HEK293 (cell line): Measurements from ENCODE around the gene PPP2R1B.

Source experiments
- CTCF ChIA-PET: fragments of 350-600 bp; formaldehyde crosslinking; extraction: SDS; loops from one replicate; lab custom pipeline; 2021; ENCODE audit warnings: antibody characterized with exemption; lab: Yijun Ruan, JAX
- POLR2A ChIA-PET: fragments of 300-600 bp; formaldehyde crosslinking; extraction: SDS; loops from one replicate; lab custom pipeline; 2020; ENCODE audit warnings: antibody characterized with exemption, inconsistent platforms; lab: Yijun Ruan, JAX
- H3K27ac ChIP-seq: fragments of 200-500 bp; sonication (Bioruptor generic); 2 replicates; pipeline ENCODE4 v1.5.1; 2014; ENCODE audit warnings: low read depth, low read length, control low read depth, inconsistent platforms; ENCODE audit errors: extremely low read depth
- H3K36me3 ChIP-seq, 2 experiments: fragments of 200-500 bp in 1 of 2; sonication (Bioruptor generic) in 1 of 2; 1 replicate in 1 of 2; 2 replicates in 1 of 2; pipeline ENCODE4 v1.5.1; 2014 to 2017; ENCODE audit warnings: inconsistent platforms in 2 of 2, low read length in 2 of 2; ENCODE audit not compliant: control insufficient read depth in 2 of 2, insufficient read depth in 1 of 2
- H3K4me1 ChIP-seq: fragments of 200-500 bp; sonication (Bioruptor generic); 2 replicates; pipeline ENCODE4 v1.5.1; 2014; ENCODE audit warnings: mild to moderate bottlenecking, low read length, inconsistent platforms; ENCODE audit not compliant: control insufficient read depth, insufficient read depth
- H3K4me3 ChIP-seq: 2 replicates; pipeline ENCODE4 v1.5.1; 2011; ENCODE audit warnings: low read depth, mild to moderate bottlenecking, control low read depth, low read length, moderate library complexity
- H3K9me3 ChIP-seq: fragments of 200-500 bp; sonication (Bioruptor generic); 2 replicates; pipeline ENCODE4 v1.5.1; 2014; ENCODE audit warnings: low read depth, low read length, inconsistent platforms; ENCODE audit not compliant: control insufficient read depth, insufficient read depth
- FEZF1 ChIP-seq: fragments of 450-650 bp; formaldehyde crosslinking; IDR thresholded peaks from 2 replicates; pipeline ENCODE4 v1.5.1; 2016; ENCODE audit warnings: missing biosample characterization, missing genetic modification characterization
- GLIS1 ChIP-seq: fragments of 450-650 bp; formaldehyde crosslinking; IDR thresholded peaks from 2 replicates; pipeline ENCODE4 v1.5.1; 2016; ENCODE audit warnings: missing biosample characterization, missing genetic modification characterization
- TCF7L2 ChIP-seq: IDR thresholded peaks from 2 replicates; pipeline ENCODE4 v1.6.1; 2011; ENCODE audit warnings: low read depth, mild to moderate bottlenecking, inconsistent platforms, low read length, moderate library complexity, borderline replicate concordance
- TRIM28 ChIP-seq: IDR thresholded peaks from 2 replicates; pipeline ENCODE4 v1.6.1; 2011; ENCODE audit warnings: low read length, control low read depth, borderline replicate concordance
- ZBTB48 ChIP-seq: fragments of 450-650 bp; formaldehyde crosslinking; IDR thresholded peaks from 2 replicates; pipeline ENCODE4 v1.5.1; 2016; ENCODE audit warnings: missing biosample characterization, missing genetic modification characterization
- ZNF132 ChIP-seq: fragments of 450-650 bp; formaldehyde crosslinking; IDR thresholded peaks from 2 replicates; pipeline ENCODE4 v1.5.1; 2017; ENCODE audit warnings: missing biosample characterization, missing genetic modification characterization, borderline replicate concordance
- ZNF146 ChIP-seq: fragments of 450-650 bp; formaldehyde crosslinking; IDR thresholded peaks from 2 replicates; pipeline ENCODE4 v1.5.1; 2016; ENCODE audit warnings: missing biosample characterization, missing genetic modification characterization
- ZNF184 ChIP-seq: fragments of 450-650 bp; IDR thresholded peaks from 2 replicates; pipeline ENCODE4 v1.5.1; 2018; ENCODE audit warnings: missing biosample characterization, mild to moderate bottlenecking, missing genetic modification characterization
- ZNF274 ChIP-seq, 2 experiments: fragments of 200-500 bp in 1 of 2; fragments of 450-650 bp in 1 of 2; sonication (Bioruptor generic) in 1 of 2; formaldehyde crosslinking in 1 of 2; IDR thresholded peaks; 2 replicates each; pipeline versions ENCODE4 v1.5.1 to v1.6.1; 2014 to 2016; ENCODE audit warnings: borderline replicate concordance in 1 of 2, inconsistent platforms in 1 of 2, low read length in 1 of 2, missing biosample characterization in 1 of 2, missing genetic modification characterization in 1 of 2
- ZNF391 ChIP-seq: fragments of 450-650 bp; formaldehyde crosslinking; IDR thresholded peaks from 2 replicates; pipeline ENCODE4 v1.5.1; 2016; ENCODE audit warnings: low read depth, missing biosample characterization, missing genetic modification characterization, borderline replicate concordance
- ZNF426 ChIP-seq: fragments of 450-650 bp; formaldehyde crosslinking; IDR thresholded peaks from 2 replicates; pipeline ENCODE4 v1.5.1; 2017; ENCODE audit warnings: missing biosample characterization, missing genetic modification characterization, mild to moderate bottlenecking, inconsistent platforms, moderate library complexity
- ZNF48 ChIP-seq: fragments of 450-650 bp; formaldehyde crosslinking; IDR thresholded peaks from 2 replicates; pipeline ENCODE4 v1.5.1; 2016; ENCODE audit warnings: missing biosample characterization, missing genetic modification characterization
- ZNF521 ChIP-seq: fragments of 450-650 bp; formaldehyde crosslinking; IDR thresholded peaks from 2 replicates; pipeline ENCODE4 v1.5.1; 2017; ENCODE audit warnings: missing biosample characterization, mild to moderate bottlenecking, missing genetic modification characterization
- ZNF645 ChIP-seq: fragments of 450-650 bp; formaldehyde crosslinking; IDR thresholded peaks from 2 replicates; pipeline ENCODE4; 2016; ENCODE audit warnings: missing biosample characterization, missing genetic modification characterization
- ZNF677 ChIP-seq: fragments of 450-650 bp; IDR thresholded peaks from 2 replicates; pipeline ENCODE4 v1.5.0; 2018; ENCODE audit warnings: missing biosample characterization, mild to moderate bottlenecking, missing genetic modification characterization, moderate library complexity
- ZNF837 ChIP-seq: fragments of 450-650 bp; formaldehyde crosslinking; IDR thresholded peaks from 2 replicates; pipeline ENCODE4 v1.5.1; 2016; ENCODE audit warnings: missing biosample characterization, missing genetic modification characterization
- TF ChIP-seq, protein P1 (sequence below): fragments of 450-650 bp; formaldehyde crosslinking; IDR thresholded peaks from 2 replicates; pipeline ENCODE4 v1.5.1; 2016; ENCODE audit warnings: missing biosample characterization, missing genetic modification characterization
- TF ChIP-seq, protein P2 (sequence below): fragments of 450-650 bp; formaldehyde crosslinking; IDR thresholded peaks from 2 replicates; pipeline ENCODE4 v1.5.1; 2016; ENCODE audit warnings: missing biosample characterization, missing genetic modification characterization

The PPP2R1B gene

GRCh38 chr11:111707039-111707690, 59.0 kb downstream of the PPP2R1B start:
- POLR2A ChIA-PET, result no interaction called here
- CTCF ChIA-PET, result no interaction called here
- Histone ChIP-seq H3K4me1 (no peaks in the 10 kb centered on the region), H3K9me3 (no peaks in the 10 kb centered on the region), H3K36me3 (peaks cover 0 to 65% of the 10 kb centered on the region in 2 experiments; a peak in 2 of 3 replicates), H3K4me3 (no peak overlapping the region), H3K27ac (no peak overlapping the region)
- TF ChIP-seq FEZF1 (tag by site-specific recombination), result peak; percentile 65
- TF ChIP-seq ZNF521 (tag by site-specific recombination), result no peak
- peak; percentile 38; the same call in 1 of the 2 replicates for TF ChIP-seq GLIS1
- peak; percentile 77 for TF ChIP-seq TCF7L2
- no peak for TF ChIP-seq ZNF645 (tag by site-specific recombination)

DNA sequence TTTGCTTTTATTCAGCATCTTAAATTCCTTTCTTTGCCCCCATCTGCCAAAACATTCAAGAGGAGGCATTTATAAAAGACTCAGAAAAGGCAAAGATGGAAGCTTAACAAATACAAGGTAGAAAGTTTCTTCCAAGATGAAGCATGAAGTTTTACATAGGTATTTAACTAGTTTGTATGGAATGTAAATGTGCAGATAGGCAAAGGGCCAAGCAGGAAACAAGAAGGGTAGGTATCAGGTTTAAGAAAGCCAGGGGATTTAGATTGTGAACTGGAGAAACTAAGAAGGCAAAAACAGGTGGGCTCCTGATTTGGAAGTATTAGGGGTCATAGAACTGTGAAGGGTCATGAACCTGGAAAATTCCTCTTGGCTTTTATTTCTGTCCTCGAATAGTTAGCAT, 62.6 kb downstream of the PPP2R1B start:
- CTCF ChIA-PET, result no interaction called here
- TF ChIP-seq, protein P1, sequence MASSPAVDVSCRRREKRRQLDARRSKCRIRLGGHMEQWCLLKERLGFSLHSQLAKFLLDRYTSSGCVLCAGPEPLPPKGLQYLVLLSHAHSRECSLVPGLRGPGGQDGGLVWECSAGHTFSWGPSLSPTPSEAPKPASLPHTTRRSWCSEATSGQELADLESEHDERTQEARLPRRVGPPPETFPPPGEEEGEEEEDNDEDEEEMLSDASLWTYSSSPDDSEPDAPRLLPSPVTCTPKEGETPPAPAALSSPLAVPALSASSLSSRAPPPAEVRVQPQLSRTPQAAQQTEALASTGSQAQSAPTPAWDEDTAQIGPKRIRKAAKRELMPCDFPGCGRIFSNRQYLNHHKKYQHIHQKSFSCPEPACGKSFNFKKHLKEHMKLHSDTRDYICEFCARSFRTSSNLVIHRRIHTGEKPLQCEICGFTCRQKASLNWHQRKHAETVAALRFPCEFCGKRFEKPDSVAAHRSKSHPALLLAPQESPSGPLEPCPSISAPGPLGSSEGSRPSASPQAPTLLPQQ (tag by site-specific recombination), result no peak
- TF ChIP-seq, protein P2, sequence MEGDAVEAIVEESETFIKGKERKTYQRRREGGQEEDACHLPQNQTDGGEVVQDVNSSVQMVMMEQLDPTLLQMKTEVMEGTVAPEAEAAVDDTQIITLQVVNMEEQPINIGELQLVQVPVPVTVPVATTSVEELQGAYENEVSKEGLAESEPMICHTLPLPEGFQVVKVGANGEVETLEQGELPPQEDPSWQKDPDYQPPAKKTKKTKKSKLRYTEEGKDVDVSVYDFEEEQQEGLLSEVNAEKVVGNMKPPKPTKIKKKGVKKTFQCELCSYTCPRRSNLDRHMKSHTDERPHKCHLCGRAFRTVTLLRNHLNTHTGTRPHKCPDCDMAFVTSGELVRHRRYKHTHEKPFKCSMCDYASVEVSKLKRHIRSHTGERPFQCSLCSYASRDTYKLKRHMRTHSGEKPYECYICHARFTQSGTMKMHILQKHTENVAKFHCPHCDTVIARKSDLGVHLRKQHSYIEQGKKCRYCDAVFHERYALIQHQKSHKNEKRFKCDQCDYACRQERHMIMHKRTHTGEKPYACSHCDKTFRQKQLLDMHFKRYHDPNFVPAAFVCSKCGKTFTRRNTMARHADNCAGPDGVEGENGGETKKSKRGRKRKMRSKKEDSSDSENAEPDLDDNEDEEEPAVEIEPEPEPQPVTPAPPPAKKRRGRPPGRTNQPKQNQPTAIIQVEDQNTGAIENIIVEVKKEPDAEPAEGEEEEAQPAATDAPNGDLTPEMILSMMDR (tag by site-specific recombination), result no peak
- TF ChIP-seq ZBTB48, result no peak
- TF ChIP-seq ZNF837 (tag by site-specific recombination), result no peak
- no peak for TF ChIP-seq ZNF146
- no peak for TF ChIP-seq ZNF274 (IDR thresholded peaks at IDR 0.05; ENCODE audit: low read length)
- no peak for TF ChIP-seq ZNF274 (tag by site-specific recombination; IDR thresholded peaks at IDR 0.05; ENCODE audit: borderline replicate concordance)
- TF ChIP-seq TRIM28, result no peak
- Histone ChIP-seq H3K36me3 (peaks cover 0 to 44% of the 10 kb centered on the region in 2 experiments; a peak in 2 of 3 replicates), H3K9me3 (no peaks in the 10 kb centered on the region), H3K27ac (no peak overlapping the region), H3K4me3 (no peak overlapping the region), H3K4me1 (no peaks in the 10 kb centered on the region)
- POLR2A ChIA-PET, result no interaction called here

GRCh38 chr11:111702623-111703022, 63.6 kb downstream of the PPP2R1B start:
- CTCF ChIA-PET, result no interaction called here
- POLR2A ChIA-PET, result no interaction called here
- no peaks in the 10 kb centered on the region for H3K4me1 ChIP-seq
- H3K9me3 ChIP-seq, result no peaks in the 10 kb centered on the region
- no peak for TF ChIP-seq ZNF391 (tag by site-specific recombination)
- TF ChIP-seq, protein P1 (tag by site-specific recombination), result no peak
- TF ChIP-seq ZNF48 (tag by site-specific recombination), result no peak
- TF ChIP-seq ZNF184, result no peak
- no peak for TF ChIP-seq ZNF146
- TF ChIP-seq ZNF677 (tag by site-specific recombination), result no peak
- TF ChIP-seq ZNF132 (tag by site-specific recombination), result no peak
- TF ChIP-seq ZNF426 (tag by site-specific recombination), result no peak
- H3K27ac ChIP-seq, result no peak overlapping the region
- no peak overlapping the region for H3K4me3 ChIP-seq
- H3K36me3 ChIP-seq, result peaks cover 0 to 40% of the 10 kb centered on the region in 2 experiments; a peak in 1 of 3 replicates
